Measurements from ENCODE around the gene NPRL2. TPM values are rescaled to one million over a fixed set of nuclear protein-coding genes. Genes with fewer than 3 reads are reported as not detected.

NPRL2 gene
- total RNA-seq, 1 experiment from 2014 or later = 29.8 TPM

DNA sequence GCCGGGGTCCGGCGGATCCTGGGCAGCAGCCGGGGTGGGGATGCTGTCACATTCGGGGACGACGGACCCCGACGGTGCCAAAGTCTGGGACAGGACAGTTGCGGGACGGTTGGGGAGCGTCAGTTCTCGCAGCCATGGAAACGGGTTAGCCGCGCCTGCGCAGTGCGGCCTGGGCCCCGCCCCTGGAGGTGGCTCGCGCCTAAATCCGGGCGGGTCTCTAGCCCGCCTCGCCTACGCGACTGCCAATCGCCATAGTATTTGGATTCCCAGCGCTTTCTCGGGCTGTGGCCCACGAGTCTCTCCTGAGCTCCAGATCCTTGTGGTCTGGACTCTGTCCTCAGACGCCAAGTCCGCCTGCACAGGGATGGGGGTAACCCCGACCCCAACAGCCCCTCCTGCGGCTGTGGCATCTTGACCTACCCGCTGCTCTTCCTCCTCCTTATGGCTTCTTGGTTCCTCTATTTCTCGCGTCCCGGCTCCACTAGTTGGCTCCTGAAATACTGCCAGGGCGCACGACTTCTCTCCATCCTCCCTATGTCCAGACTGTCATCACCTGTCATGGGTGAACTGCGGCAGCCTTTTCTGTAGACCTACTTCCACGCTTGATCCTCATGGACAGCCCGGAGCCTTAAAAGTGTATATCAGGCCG is 4.9 kb downstream of the NPRL2 start, which contains the start of gene ZMYND10:
Gene ZMYND10, minus strand, starts transcription at position 147 of the 649 bp plus-strand sequence. CDS start 153 bp downstream, outside the sequence.
- CTCF ChIA-PET = interaction anchor here (0.6 to 1.2 kb wide), 4 partner anchors 9 to 197 kb away, joined by 3 to 6 read pairs (median 4); no protein-coding TSS in a partner anchor

DNA sequence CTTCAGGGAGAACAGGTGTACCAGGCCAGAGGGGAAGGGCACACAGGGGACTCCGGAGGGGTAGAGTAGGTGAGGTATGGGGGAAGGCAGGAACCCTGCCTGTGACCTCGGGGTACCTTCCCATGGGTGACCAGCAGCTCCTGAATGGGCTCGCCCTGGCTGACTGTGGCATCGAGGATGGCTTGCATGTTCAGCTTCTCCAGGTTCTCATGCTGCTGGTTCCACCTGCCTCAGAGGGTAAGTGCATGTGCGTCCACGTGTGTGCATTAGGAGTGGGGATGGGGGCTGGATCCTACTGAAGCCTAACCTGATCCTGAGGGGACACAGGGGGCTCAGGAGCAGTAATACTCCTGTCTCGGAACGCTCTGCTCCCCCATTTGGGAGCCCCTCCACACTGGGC is 5.6 kb downstream of the NPRL2 start:
- Histone ChIP-seq H3K4me1 (peaks cover 3% of the 10 kb centered on the region; the same call in 1 of the 2 replicates), H3K4me3 (ENCODE audit: low read depth, low read length) (peak overlapping the region; percentile 35; the same call in 1 of the 2 replicates), H3K36me3 (ENCODE audit: control insufficient read depth, insufficient read depth, low read length) (0 out of 2 replicates have a peak, but pooled peaks cover 2% of the 10 kb centered on the region), H3K27me3 (replicated peaks; ENCODE audit: control insufficient read depth, insufficient read depth, low read length) (no peaks in the 10 kb centered on the region), H3K9me3 (no peaks in the 10 kb centered on the region)
- ChIA-PET CTCF (interaction anchor here (0.6 to 1.2 kb wide), 4 partner anchors 8 to 197 kb away, joined by 3 to 6 read pairs (median 4); no protein-coding TSS in a partner anchor), POLR2A (interaction anchor here (0.6 kb wide), 1 partner anchor 8 kb away, joined by 3 read pairs; no protein-coding TSS in a partner anchor)
- Mint-ChIP-seq H3K27ac (ENCODE audit: unreplicated experiment) (no peak overlapping the region), H3K27me3 (ENCODE audit: insufficient read depth, unreplicated experiment) (no peaks in the 10 kb centered on the region), H3K4me1 (ENCODE audit: low read depth, unreplicated experiment) (peaks cover 6% of the 10 kb centered on the region), H3K36me3 (ENCODE audit: insufficient read depth, unreplicated experiment) (peaks cover 2% of the 10 kb centered on the region), H3K4me3 (ENCODE audit: unreplicated experiment) (peak overlapping the region; percentile 68), H3K9me3 (ENCODE audit: unreplicated experiment) (no peaks in the 10 kb centered on the region)
- intact Hi-C loops (cut with micrococcal nuclease; ENCODE audit: unreplicated experiment) = no loop called here
- no TSS peak for BruUV-seq (replicated peaks)
- TF ChIP-seq, protein P1, sequence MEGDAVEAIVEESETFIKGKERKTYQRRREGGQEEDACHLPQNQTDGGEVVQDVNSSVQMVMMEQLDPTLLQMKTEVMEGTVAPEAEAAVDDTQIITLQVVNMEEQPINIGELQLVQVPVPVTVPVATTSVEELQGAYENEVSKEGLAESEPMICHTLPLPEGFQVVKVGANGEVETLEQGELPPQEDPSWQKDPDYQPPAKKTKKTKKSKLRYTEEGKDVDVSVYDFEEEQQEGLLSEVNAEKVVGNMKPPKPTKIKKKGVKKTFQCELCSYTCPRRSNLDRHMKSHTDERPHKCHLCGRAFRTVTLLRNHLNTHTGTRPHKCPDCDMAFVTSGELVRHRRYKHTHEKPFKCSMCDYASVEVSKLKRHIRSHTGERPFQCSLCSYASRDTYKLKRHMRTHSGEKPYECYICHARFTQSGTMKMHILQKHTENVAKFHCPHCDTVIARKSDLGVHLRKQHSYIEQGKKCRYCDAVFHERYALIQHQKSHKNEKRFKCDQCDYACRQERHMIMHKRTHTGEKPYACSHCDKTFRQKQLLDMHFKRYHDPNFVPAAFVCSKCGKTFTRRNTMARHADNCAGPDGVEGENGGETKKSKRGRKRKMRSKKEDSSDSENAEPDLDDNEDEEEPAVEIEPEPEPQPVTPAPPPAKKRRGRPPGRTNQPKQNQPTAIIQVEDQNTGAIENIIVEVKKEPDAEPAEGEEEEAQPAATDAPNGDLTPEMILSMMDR (IDR thresholded peaks at IDR 0.05; ENCODE audit: insufficient read depth in 1 of 2, low read depth in 1 of 2, low read length in 1 of 2, severe bottlenecking in 1 of 2, unreplicated experiment in 1 of 2) = no peak
- DNase-seq = no peak

More for the DNA sequence above, 4.9 kb downstream of the NPRL2 start, which contains the start of gene ZMYND10:
- peaks cover 6% of the 10 kb centered on the region for H3K4me1 Mint-ChIP-seq (ENCODE audit: low read depth, unreplicated experiment)
- DNase-seq = peak; percentile 68 to 83
- TF ChIP-seq, protein P1 (IDR thresholded peaks at IDR 0.05; ENCODE audit: insufficient read depth in 1 of 2, low read depth in 1 of 2, low read length in 1 of 2, severe bottlenecking in 1 of 2, unreplicated experiment in 1 of 2) = no peak
- Histone ChIP-seq H3K4me1 (peaks cover 3% of the 10 kb centered on the region; the same call in 1 of the 2 replicates), H3K27me3 (replicated peaks; ENCODE audit: control insufficient read depth, insufficient read depth, low read length) (no peaks in the 10 kb centered on the region), H3K4me3 (ENCODE audit: low read depth, low read length) (peak within 1 kb of the TSS; percentile 35), H3K9me3 (no peaks in the 10 kb centered on the region), H3K36me3 (ENCODE audit: control insufficient read depth, insufficient read depth, low read length) (0 out of 2 replicates have a peak, but pooled peaks cover 2% of the 10 kb centered on the region)
- peak within 1 kb of the TSS; percentile 68 for H3K4me3 Mint-ChIP-seq (ENCODE audit: unreplicated experiment)
- intact Hi-C loops (cut with micrococcal nuclease; ENCODE audit: unreplicated experiment) = loop anchor here (2.0 kb wide), 2 partner anchors 19 to 197 kb away; no protein-coding TSS in a partner anchor
- BruUV-seq (replicated peaks) = no TSS peak
- peaks cover 9% of the 10 kb centered on the region for H3K36me3 Mint-ChIP-seq (ENCODE audit: insufficient read depth, unreplicated experiment)
- H3K9me3 Mint-ChIP-seq (ENCODE audit: unreplicated experiment) = no peaks in the 10 kb centered on the region
- POLR2A ChIA-PET = interaction anchor here (0.6 to 0.7 kb wide), 2 partner anchors 9 to 224 kb away, joined by 3 to 5 read pairs; no protein-coding TSS in a partner anchor
- H3K27ac Mint-ChIP-seq (ENCODE audit: unreplicated experiment) = peak within 1 kb of the TSS; percentile 10
- H3K27me3 Mint-ChIP-seq (ENCODE audit: insufficient read depth, unreplicated experiment) = no peaks in the 10 kb centered on the region

DNA sequence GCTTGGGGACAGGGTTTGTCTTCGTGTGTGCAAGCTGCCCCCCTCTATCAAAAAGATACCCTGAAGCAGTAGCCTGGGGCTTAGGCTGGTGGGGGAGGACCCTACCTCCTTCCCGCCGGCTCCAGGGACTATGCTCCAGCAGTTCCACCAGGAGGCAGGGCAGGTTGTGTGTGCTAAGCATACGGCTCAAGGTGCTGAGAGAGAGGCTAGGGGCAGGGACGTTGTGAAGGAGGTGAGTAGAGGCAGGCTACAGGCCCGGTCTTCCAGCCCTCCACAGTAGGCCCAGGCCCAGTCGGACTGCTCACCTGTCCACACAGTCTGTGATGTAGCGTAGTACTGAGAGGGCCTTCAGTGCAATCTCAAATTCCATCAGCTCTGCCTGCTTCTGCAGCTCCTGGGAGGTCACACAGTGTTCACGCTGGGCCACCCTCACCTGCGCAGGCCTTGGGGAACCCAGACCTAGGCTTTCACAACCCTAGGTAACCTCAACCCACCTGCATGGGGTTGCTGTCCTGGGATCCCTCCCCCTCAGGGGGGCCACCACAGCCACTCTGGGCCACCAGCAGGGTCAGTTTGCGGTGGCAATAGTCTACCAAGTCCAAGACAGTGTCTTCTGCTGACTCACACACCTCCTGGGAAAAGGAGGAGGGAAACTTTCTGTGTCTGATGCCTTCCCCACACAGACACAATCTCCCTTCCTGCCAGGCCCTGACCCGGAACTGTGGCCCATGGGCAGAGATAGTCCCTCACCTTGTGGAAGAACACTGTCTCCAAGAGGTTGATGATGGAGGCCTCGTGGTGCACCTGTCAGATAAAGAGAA is 7.6 kb downstream of the NPRL2 start:
- no peaks in the 10 kb centered on the region for H3K9me3 Mint-ChIP-seq (ENCODE audit: unreplicated experiment)
- ChIA-PET POLR2A (no interaction called here), CTCF (no interaction called here)
- H3K27me3 Mint-ChIP-seq (ENCODE audit: insufficient read depth, unreplicated experiment) = no peaks in the 10 kb centered on the region
- Histone ChIP-seq H3K36me3 (ENCODE audit: control insufficient read depth, insufficient read depth, low read length) (no peaks in the 10 kb centered on the region), H3K4me3 (ENCODE audit: low read depth, low read length) (no peak overlapping the region), H3K9me3 (no peaks in the 10 kb centered on the region), H3K4me1 (peaks cover 11% of the 10 kb centered on the region), H3K27me3 (replicated peaks; ENCODE audit: control insufficient read depth, insufficient read depth, low read length) (no peaks in the 10 kb centered on the region)
- peaks cover 5% of the 10 kb centered on the region for H3K36me3 Mint-ChIP-seq (ENCODE audit: insufficient read depth, unreplicated experiment)
- intact Hi-C loops (cut with micrococcal nuclease; ENCODE audit: unreplicated experiment) = no loop called here
- no peak overlapping the region for H3K27ac Mint-ChIP-seq (ENCODE audit: unreplicated experiment)
- no peak for DNase-seq
- TF ChIP-seq, protein P1 (IDR thresholded peaks at IDR 0.05; ENCODE audit: insufficient read depth in 1 of 2, low read depth in 1 of 2, low read length in 1 of 2, severe bottlenecking in 1 of 2, unreplicated experiment in 1 of 2) = peak in 1 of 2 experiments; percentile 13
- peaks cover 17% of the 10 kb centered on the region for H3K4me1 Mint-ChIP-seq (ENCODE audit: low read depth, unreplicated experiment)
- BruUV-seq (replicated peaks) = no TSS peak
- H3K4me3 Mint-ChIP-seq (ENCODE audit: unreplicated experiment) = no peak overlapping the region
